Measurements from ENCODE around the gene GNL1. TPM values are rescaled to one million over a fixed set of nuclear protein-coding genes. Genes with fewer than 3 reads are reported as not detected.
A peak's percentile ranks its signal among the peaks of the same experiment; 100 is the strongest.

GNL1 gene
- 109 TPM for total RNA-seq (ENCODE audit: unreplicated experiment)
- long read RNA-seq, full-length matches to known transcripts, result 73 of 97 reads
- long read RNA-seq, partial matches to known transcripts, result 14 of 97 reads
- long read RNA-seq, other reads (novel, unspliced or antisense), result 10 of 97 reads

GRCh38 chr6:30556066-30556905 is at the start of gene GNL1:
GNL1 (minus strand) TSS chr6:30556489; CDS start chr6:30556203, 286 bp downstream.
- H3K9me3 Mint-ChIP-seq (ENCODE audit: unreplicated experiment), result no peaks in the 10 kb centered on the region
- no peak for TF ChIP-seq CTCF (IDR thresholded peaks at IDR 0.05; ENCODE audit: unreplicated experiment)
- H3K4me1 Mint-ChIP-seq (ENCODE audit: unreplicated experiment), result peaks cover 29% of the 10 kb centered on the region
- peak; percentile 95 for DNase-seq (ENCODE audit: low spot score)
- peaks cover 12% of the 10 kb centered on the region for H3K27me3 Mint-ChIP-seq (ENCODE audit: unreplicated experiment)
- H3K4me3 Mint-ChIP-seq (ENCODE audit: unreplicated experiment), result peak within 1 kb of the TSS; percentile 99
- peak within 1 kb of the TSS; percentile 100 for H3K27ac Mint-ChIP-seq (ENCODE audit: unreplicated experiment)
- H3K36me3 Mint-ChIP-seq (ENCODE audit: low read depth, unreplicated experiment), result peaks cover 42% of the 10 kb centered on the region

DNA sequence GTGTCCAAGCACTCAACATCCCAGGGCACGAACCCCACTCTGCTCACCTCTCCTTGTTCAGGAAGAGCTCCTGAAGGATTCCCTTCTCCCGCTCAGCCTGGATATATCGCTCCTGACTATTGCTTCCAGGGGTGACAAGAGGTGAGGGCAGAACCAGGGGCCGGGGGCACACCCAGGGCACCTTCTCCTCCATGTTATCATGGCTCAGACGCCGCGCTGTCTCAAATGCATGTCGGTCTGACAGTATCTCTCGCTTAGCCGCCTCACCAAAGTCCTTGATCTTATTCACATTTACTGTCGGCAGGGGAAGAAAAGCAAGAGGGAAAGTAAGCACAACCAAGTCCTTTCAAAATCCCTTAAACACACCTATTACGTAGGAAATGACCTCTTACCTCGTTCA is 47.7 kb upstream of the GNL1 start:
- TF ChIP-seq CTCF (IDR thresholded peaks at IDR 0.05; ENCODE audit: unreplicated experiment), result no peak
- Mint-ChIP-seq H3K27me3 (ENCODE audit: unreplicated experiment) (peaks cover 14% of the 10 kb centered on the region), H3K27ac (ENCODE audit: unreplicated experiment) (peak overlapping the region; percentile 81), H3K9me3 (ENCODE audit: unreplicated experiment) (no peaks in the 10 kb centered on the region), H3K4me1 (ENCODE audit: unreplicated experiment) (peaks cover 44% of the 10 kb centered on the region), H3K4me3 (ENCODE audit: unreplicated experiment) (peak overlapping the region; percentile 60), H3K36me3 (ENCODE audit: low read depth, unreplicated experiment) (peaks cover 62% of the 10 kb centered on the region)
- no peak for DNase-seq (ENCODE audit: low spot score)

- no peak overlapping the region for H3K4me3 Mint-ChIP-seq (ENCODE audit: unreplicated experiment)
- H3K27me3 Mint-ChIP-seq (ENCODE audit: unreplicated experiment), result peaks cover 21% of the 10 kb centered on the region
- H3K9me3 Mint-ChIP-seq (ENCODE audit: unreplicated experiment), result no peaks in the 10 kb centered on the region
- H3K36me3 Mint-ChIP-seq (ENCODE audit: low read depth, unreplicated experiment), result peaks cover 51% of the 10 kb centered on the region
- TF ChIP-seq CTCF (IDR thresholded peaks at IDR 0.05; ENCODE audit: unreplicated experiment), result no peak
- H3K27ac Mint-ChIP-seq (ENCODE audit: unreplicated experiment), result peak overlapping the region; percentile 30
- no peak for DNase-seq (ENCODE audit: low spot score)
- H3K4me1 Mint-ChIP-seq (ENCODE audit: unreplicated experiment), result peaks cover 44% of the 10 kb centered on the region
These were observed 45.7 kb upstream of the GNL1 start for GRCh38 chr6:30601815-30602641.

GRCh38 chr6:30601436-30601814 is 45.1 kb upstream of the GNL1 start:
- TF ChIP-seq CTCF (IDR thresholded peaks at IDR 0.05; ENCODE audit: unreplicated experiment), result no peak
- DNase-seq (ENCODE audit: low spot score), result no peak
- Mint-ChIP-seq H3K36me3 (ENCODE audit: low read depth, unreplicated experiment) (peaks cover 46% of the 10 kb centered on the region), H3K27ac (ENCODE audit: unreplicated experiment) (peak overlapping the region; percentile 30), H3K27me3 (ENCODE audit: unreplicated experiment) (peaks cover 21% of the 10 kb centered on the region), H3K4me1 (ENCODE audit: unreplicated experiment) (peaks cover 43% of the 10 kb centered on the region), H3K4me3 (ENCODE audit: unreplicated experiment) (peak overlapping the region; percentile 21), H3K9me3 (ENCODE audit: unreplicated experiment) (no peaks in the 10 kb centered on the region)
